CD4-positive, alpha-beta T cell (primary cell): ENCODE measurements around the gene ZXDC. TPM values are rescaled to one million over a fixed set of nuclear protein-coding genes. Genes with fewer than 3 reads are reported as not detected.

ENCODE experiments used
- ATAC-seq: fragments of 200-7000 bp; cut with Tn5 transposase; one replicate; pipeline ENCODE4 v1.10.0; 2022; ENCODE audit warnings: mild to moderate bottlenecking; ENCODE audit not compliant: poor library complexity
- CTCF ChIA-PET: fragments of 350-600 bp; sonication (Branson Sonifier 250); formaldehyde crosslinking; loops from one replicate; lab custom pipeline; 2021; ENCODE audit warnings: antibody characterized with exemption, inconsistent platforms; lab: Charles Lee
- POLR2A ChIA-PET: fragments of 350-600 bp; sonication (Branson Sonifier 250); formaldehyde crosslinking; loops from one replicate; lab custom pipeline; 2021; ENCODE audit warnings: antibody characterized with exemption, inconsistent platforms; lab: Charles Lee
- DNase-seq, 14 experiments: peaks; one replicate each; pipeline ENCODE4 v3.0.0-alpha.2; 2013 to 2020; ENCODE audit warnings: mixed read lengths in 2 of 14
- H3K27ac ChIP-seq, 2 donors: one replicate each; pipeline versions ENCODE4 v1.5.1 to v1.7.0; 2013; ENCODE audit warnings: low read length in 2 of 2, low read depth in 1 of 2, mild to moderate bottlenecking in 1 of 2
- H3K27me3 ChIP-seq, 2 experiments: 1 replicate in 1 of 2; 2 replicates in 1 of 2; pipeline versions ENCODE4 v1.6.1 to v1.7.0; 2013; ENCODE audit warnings: low read length in 2 of 2, control low read depth in 1 of 2, mild to moderate bottlenecking in 1 of 2, moderate library complexity in 1 of 2; ENCODE audit not compliant: insufficient read depth in 2 of 2, control insufficient read depth in 1 of 2
- H3K36me3 ChIP-seq: one replicate; pipeline ENCODE4 v1.6.1; 2013; ENCODE audit warnings: low read length, control low read depth; ENCODE audit not compliant: insufficient read depth
- H3K4me1 ChIP-seq: one replicate; pipeline ENCODE4 v1.6.1; 2013; ENCODE audit warnings: low read length, control low read depth; ENCODE audit not compliant: insufficient read depth
- H3K4me3 ChIP-seq: one replicate; pipeline ENCODE4 v1.5.1; 2013; ENCODE audit warnings: mild to moderate bottlenecking, low read length, moderate library complexity
- H3K9me3 ChIP-seq, 2 experiments: 1 replicate in 1 of 2; 2 replicates in 1 of 2; pipeline versions ENCODE4 v1.6.1 to v1.7.0; 2013; ENCODE audit warnings: low read length in 2 of 2, mild to moderate bottlenecking in 2 of 2, control low read depth in 1 of 2, moderate library complexity in 1 of 2; ENCODE audit not compliant: control insufficient read depth in 1 of 2, insufficient read depth in 1 of 2
- H3K27ac Mint-ChIP-seq: one replicate; pipeline ENCODE4 v1.8.0; 2020; ENCODE audit warnings: mixed read lengths
- H3K27me3 Mint-ChIP-seq: one replicate; pipeline ENCODE4 v1.8.0; 2021; ENCODE audit warnings: mixed read lengths
- H3K36me3 Mint-ChIP-seq: one replicate; pipeline ENCODE4 v1.8.0; 2021; ENCODE audit warnings: low read depth, mixed read lengths
- H3K4me1 Mint-ChIP-seq: one replicate; pipeline ENCODE4 v1.8.0; 2021; ENCODE audit warnings: low read depth, mixed read lengths
- H3K4me3 Mint-ChIP-seq: one replicate; pipeline ENCODE4 v1.8.0; 2020; ENCODE audit warnings: mild to moderate bottlenecking, mixed read lengths
- H3K9me3 Mint-ChIP-seq: one replicate; pipeline ENCODE4 v1.8.0; 2020; ENCODE audit warnings: mixed read lengths
- intact Hi-C, 2 experiments: fragments of 100-400 bp; cut with DNase I in 1 of 2; cut with micrococcal nuclease in 1 of 2; formaldehyde crosslinking; loops; one replicate each; pipeline versions ENCODE4 v1.15.1 to v1.9.0; 2023 to 2025; cut with DNase I, micrococcal nuclease
- total RNA-seq, 174 experiments: library from RNA in 2 of 174; stranded (reverse) in 2 of 174; gene quantifications; one replicate each; pipeline ENCODE4 v1.2.3 and lab custom pipeline; 2021 to 2026
- TF ChIP-seq, protein P1 (sequence below): fragments of 200-600 bp; IDR thresholded peaks from one replicate; pipeline ENCODE4 v1.8.0; 2022; ENCODE audit warnings: antibody characterized with exemption, mild to moderate bottlenecking

Gene ZXDC
- total RNA-seq, 2 experiments from 2014 or later, result 60.7 to 61.3 TPM

DNA sequence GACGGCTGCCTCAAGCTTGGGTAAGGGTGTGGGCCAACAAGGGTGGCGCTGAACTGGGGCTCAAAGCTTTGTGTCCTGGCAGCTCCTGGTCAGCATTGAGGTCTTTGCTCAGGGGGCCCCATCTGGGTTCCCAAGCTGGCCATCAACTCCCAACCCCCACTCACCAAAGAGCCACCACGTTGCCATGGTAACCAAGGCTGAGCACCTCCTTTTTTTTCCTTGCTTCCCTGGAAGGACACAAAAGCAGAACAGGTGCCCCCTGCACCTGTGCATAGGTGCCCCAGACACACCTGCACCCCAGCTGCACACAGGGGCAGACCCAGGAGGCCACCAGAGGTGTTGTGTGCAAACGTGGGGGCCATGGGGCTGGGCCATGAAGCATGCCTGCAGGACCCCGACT is 25.4 kb upstream of the ZXDC start:
- Histone ChIP-seq H3K4me1 (no peaks in the 10 kb centered on the region), H3K27ac (no peak overlapping the region), H3K36me3 (no peaks in the 10 kb centered on the region), H3K27me3 (peaks cover 0 to 5% of the 10 kb centered on the region in 2 experiments), H3K9me3 (no peaks in the 10 kb centered on the region), H3K4me3 (no peak overlapping the region)
- intact Hi-C loops, result no loop called here
- TF ChIP-seq, protein P1, sequence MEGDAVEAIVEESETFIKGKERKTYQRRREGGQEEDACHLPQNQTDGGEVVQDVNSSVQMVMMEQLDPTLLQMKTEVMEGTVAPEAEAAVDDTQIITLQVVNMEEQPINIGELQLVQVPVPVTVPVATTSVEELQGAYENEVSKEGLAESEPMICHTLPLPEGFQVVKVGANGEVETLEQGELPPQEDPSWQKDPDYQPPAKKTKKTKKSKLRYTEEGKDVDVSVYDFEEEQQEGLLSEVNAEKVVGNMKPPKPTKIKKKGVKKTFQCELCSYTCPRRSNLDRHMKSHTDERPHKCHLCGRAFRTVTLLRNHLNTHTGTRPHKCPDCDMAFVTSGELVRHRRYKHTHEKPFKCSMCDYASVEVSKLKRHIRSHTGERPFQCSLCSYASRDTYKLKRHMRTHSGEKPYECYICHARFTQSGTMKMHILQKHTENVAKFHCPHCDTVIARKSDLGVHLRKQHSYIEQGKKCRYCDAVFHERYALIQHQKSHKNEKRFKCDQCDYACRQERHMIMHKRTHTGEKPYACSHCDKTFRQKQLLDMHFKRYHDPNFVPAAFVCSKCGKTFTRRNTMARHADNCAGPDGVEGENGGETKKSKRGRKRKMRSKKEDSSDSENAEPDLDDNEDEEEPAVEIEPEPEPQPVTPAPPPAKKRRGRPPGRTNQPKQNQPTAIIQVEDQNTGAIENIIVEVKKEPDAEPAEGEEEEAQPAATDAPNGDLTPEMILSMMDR, result no peak
- Mint-ChIP-seq H3K4me3 (no peak overlapping the region), H3K9me3 (no peaks in the 10 kb centered on the region), H3K27me3 (no peaks in the 10 kb centered on the region), H3K4me1 (no peaks in the 10 kb centered on the region), H3K36me3 (no peaks in the 10 kb centered on the region), H3K27ac (no peak overlapping the region)
- ATAC-seq (no peak), DNase-seq (no peak)
- ChIA-PET CTCF (no interaction called here), POLR2A (no interaction called here)

DNA sequence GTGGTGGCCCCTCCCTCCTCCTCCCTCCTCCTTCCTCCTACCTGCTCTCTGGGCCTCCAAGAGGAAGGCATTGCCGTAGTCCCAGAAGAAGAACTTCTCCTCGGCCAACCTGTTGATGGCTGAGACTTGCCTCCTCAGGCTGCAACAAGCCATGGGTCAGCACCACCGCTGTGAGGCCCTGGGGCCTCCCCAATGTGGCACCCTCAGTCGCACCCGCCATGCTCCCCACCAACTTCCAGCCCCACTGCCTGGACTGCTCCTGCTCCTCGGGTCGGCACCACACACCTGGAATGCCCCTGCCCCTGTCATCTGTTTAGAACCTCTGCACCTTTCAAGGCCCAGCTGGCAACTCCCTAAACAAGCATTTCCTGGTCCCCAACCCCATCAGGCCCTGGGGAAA is 24.3 kb upstream of the ZXDC start:
- Mint-ChIP-seq H3K4me3 (no peak overlapping the region), H3K27me3 (no peaks in the 10 kb centered on the region), H3K27ac (no peak overlapping the region), H3K36me3 (no peaks in the 10 kb centered on the region), H3K4me1 (no peaks in the 10 kb centered on the region), H3K9me3 (no peaks in the 10 kb centered on the region)
- DNase-seq (no peak), ATAC-seq (no peak)
- TF ChIP-seq, protein P1, result no peak
- CTCF ChIA-PET, result no interaction called here
- no peaks in the 10 kb centered on the region for H3K36me3 ChIP-seq
- H3K4me1 ChIP-seq, result no peaks in the 10 kb centered on the region
- POLR2A ChIA-PET, result no interaction called here
- H3K9me3 ChIP-seq, result no peaks in the 10 kb centered on the region
- H3K4me3 ChIP-seq, result no peak overlapping the region
- H3K27ac ChIP-seq, result no peak overlapping the region
- peaks cover 0 to 3% of the 10 kb centered on the region in 2 experiments for H3K27me3 ChIP-seq
- intact Hi-C loops, result no loop called here

DNA sequence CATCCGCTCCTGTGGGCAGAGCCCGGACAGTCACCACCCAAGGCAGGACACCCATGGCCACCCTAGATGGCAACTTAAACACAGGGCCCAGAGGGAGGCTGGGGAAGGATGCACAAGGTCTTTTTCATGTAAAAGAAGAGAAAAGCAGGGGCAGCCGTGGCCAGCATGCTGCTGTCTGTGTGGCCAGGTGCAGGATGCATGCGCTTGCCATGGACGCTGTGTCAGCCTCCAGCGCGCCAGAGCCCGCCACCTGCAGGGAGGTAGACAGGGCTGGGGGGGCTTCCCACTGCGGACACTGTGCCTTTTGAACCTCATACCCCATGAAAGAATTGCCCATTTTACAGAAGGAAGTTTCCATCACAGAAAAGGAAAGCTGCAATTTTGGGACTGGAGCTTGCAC is 23.7 kb upstream of the ZXDC start:
- Mint-ChIP-seq H3K27me3 (no peaks in the 10 kb centered on the region), H3K4me1 (peaks cover under 1% of the 10 kb centered on the region), H3K4me3 (no peak overlapping the region), H3K27ac (no peak overlapping the region), H3K36me3 (no peaks in the 10 kb centered on the region), H3K9me3 (no peaks in the 10 kb centered on the region)
- Histone ChIP-seq H3K27me3 (no peaks in the 10 kb centered on the region), H3K27ac (no peak overlapping the region), H3K4me1 (no peaks in the 10 kb centered on the region), H3K36me3 (no peaks in the 10 kb centered on the region), H3K9me3 (no peaks in the 10 kb centered on the region), H3K4me3 (no peak overlapping the region)
- ChIA-PET POLR2A (no interaction called here), CTCF (no interaction called here)
- intact Hi-C loops, result no loop called here
- TF ChIP-seq, protein P1, result no peak
- ATAC-seq (no peak), DNase-seq (no peak)
